ENCODE measurements around the gene TTF2. TPM values are rescaled to one million over a fixed set of nuclear protein-coding genes. Genes with fewer than 3 reads are reported as not detected.

Gene TTF2
- total and polyA plus RNA-seq, 9 of the 15 experiments (the other 6 are each of a cell fraction or from before 2014, with no cell fraction given) = 9.4 to 71.1 (median 42.1) TPM

GRCh38 chr1:117059334-117059677 lies 820 bp upstream of the TTF2 start (continued):
- no peak for TF ChIP-seq RFX1 (IDR thresholded peaks at IDR 0.05)
- no peak for TF ChIP-seq GABPB1 (CRISPR knock-in tag; IDR thresholded peaks at IDR 0.05)
- TF ChIP-seq, protein P1, sequence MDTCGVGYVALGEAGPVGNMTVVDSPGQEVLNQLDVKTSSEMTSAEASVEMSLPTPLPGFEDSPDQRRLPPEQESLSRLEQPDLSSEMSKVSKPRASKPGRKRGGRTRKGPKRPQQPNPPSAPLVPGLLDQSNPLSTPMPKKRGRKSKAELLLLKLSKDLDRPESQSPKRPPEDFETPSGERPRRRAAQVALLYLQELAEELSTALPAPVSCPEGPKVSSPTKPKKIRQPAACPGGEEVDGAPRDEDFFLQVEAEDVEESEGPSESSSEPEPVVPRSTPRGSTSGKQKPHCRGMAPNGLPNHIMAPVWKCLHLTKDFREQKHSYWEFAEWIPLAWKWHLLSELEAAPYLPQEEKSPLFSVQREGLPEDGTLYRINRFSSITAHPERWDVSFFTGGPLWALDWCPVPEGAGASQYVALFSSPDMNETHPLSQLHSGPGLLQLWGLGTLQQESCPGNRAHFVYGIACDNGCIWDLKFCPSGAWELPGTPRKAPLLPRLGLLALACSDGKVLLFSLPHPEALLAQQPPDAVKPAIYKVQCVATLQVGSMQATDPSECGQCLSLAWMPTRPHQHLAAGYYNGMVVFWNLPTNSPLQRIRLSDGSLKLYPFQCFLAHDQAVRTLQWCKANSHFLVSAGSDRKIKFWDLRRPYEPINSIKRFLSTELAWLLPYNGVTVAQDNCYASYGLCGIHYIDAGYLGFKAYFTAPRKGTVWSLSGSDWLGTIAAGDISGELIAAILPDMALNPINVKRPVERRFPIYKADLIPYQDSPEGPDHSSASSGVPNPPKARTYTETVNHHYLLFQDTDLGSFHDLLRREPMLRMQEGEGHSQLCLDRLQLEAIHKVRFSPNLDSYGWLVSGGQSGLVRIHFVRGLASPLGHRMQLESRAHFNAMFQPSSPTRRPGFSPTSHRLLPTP (IDR thresholded peaks at IDR 0.05; ENCODE audit: borderline replicate concordance, extremely low read depth, insufficient read length) = no peak
- TF ChIP-seq, protein P2, sequence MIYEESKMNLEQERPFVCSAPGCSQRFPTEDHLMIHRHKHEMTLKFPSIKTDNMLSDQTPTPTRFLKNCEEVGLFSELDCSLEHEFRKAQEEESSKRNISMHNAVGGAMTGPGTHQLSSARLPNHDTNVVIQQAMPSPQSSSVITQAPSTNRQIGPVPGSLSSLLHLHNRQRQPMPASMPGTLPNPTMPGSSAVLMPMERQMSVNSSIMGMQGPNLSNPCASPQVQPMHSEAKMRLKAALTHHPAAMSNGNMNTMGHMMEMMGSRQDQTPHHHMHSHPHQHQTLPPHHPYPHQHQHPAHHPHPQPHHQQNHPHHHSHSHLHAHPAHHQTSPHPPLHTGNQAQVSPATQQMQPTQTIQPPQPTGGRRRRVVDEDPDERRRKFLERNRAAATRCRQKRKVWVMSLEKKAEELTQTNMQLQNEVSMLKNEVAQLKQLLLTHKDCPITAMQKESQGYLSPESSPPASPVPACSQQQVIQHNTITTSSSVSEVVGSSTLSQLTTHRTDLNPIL (CRISPR knock-in tag; IDR thresholded peaks at IDR 0.05) = no peak
- TF ChIP-seq RFX5 (IDR thresholded peaks at IDR 0.05; ENCODE audit: low read depth, low read length) = no peak
- 0 out of 2 replicates have a peak, but pooled peaks have one; percentile 10 for TF ChIP-seq MXI1 (IDR thresholded peaks at IDR 0.05; ENCODE audit: low read depth, low read length)
- TF ChIP-seq MTA1 (IDR thresholded peaks at IDR 0.05; ENCODE audit: borderline replicate concordance) = peak; percentile 18; the same call in 1 of the 2 replicates
- TF ChIP-seq CXXC5 (CRISPR knock-in tag; IDR thresholded peaks at IDR 0.05) = 0 out of 2 replicates have a peak, but pooled peaks have one; percentile 6
- TF ChIP-seq TBL1XR1 (IDR thresholded peaks at IDR 0.05; ENCODE audit: low read length in 2 of 2) = no peak
- TF ChIP-seq, protein P3, sequence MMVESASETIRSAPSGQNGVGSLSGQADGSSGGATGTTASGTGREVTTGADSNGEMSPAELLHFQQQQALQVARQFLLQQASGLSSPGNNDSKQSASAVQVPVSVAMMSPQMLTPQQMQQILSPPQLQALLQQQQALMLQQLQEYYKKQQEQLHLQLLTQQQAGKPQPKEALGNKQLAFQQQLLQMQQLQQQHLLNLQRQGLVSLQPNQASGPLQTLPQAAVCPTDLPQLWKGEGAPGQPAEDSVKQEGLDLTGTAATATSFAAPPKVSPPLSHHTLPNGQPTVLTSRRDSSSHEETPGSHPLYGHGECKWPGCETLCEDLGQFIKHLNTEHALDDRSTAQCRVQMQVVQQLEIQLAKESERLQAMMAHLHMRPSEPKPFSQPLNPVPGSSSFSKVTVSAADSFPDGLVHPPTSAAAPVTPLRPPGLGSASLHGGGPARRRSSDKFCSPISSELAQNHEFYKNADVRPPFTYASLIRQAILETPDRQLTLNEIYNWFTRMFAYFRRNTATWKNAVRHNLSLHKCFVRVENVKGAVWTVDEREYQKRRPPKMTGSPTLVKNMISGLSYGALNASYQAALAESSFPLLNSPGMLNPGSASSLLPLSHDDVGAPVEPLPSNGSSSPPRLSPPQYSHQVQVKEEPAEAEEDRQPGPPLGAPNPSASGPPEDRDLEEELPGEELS (CRISPR knock-in tag; IDR thresholded peaks at IDR 0.05; ENCODE audit: borderline replicate concordance) = no peak
- TF ChIP-seq GATA2 (CRISPR knock-in tag; IDR thresholded peaks at IDR 0.05) = no peak
- no peak for TF ChIP-seq SPI1 (IDR thresholded peaks at IDR 0.05; ENCODE audit: borderline replicate concordance, low read depth, low read length)
- no peak for TF ChIP-seq NFE2 (IDR thresholded peaks at IDR 0.05; ENCODE audit: low read depth)
- peak; percentile 69 for TF ChIP-seq EGR1 (conservative IDR thresholded peaks at IDR 0.05)
- 0 out of 2 replicates have a peak, but pooled peaks have one; percentile 65 for TF ChIP-seq GTF2E2 (tag; IDR thresholded peaks at IDR 0.05)
- TF ChIP-seq, protein P4, sequence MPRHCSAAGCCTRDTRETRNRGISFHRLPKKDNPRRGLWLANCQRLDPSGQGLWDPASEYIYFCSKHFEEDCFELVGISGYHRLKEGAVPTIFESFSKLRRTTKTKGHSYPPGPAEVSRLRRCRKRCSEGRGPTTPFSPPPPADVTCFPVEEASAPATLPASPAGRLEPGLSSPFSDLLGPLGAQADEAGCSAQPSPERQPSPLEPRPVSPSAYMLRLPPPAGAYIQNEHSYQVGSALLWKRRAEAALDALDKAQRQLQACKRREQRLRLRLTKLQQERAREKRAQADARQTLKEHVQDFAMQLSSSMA (CRISPR knock-in tag; IDR thresholded peaks at IDR 0.05) = no peak
- no peak for TF ChIP-seq ZNF431 (CRISPR knock-in tag; IDR thresholded peaks at IDR 0.05)
- TF ChIP-seq SNIP1 (IDR thresholded peaks at IDR 0.05; ENCODE audit: low read depth) = peak; percentile 46; the same call in 1 of the 2 replicates
- no peak for TF ChIP-seq MYBL2 (IDR thresholded peaks at IDR 0.05; ENCODE audit: low read depth)
- no peak for TF ChIP-seq MYBL2 (CRISPR knock-in tag; IDR thresholded peaks at IDR 0.05; ENCODE audit: borderline replicate concordance)
- TF ChIP-seq THRAP3 (IDR thresholded peaks at IDR 0.05; ENCODE audit: borderline replicate concordance) = 0 out of 2 replicates have a peak, but pooled peaks have one; percentile 0
- 0 out of 4 replicates have a peak, but pooled peaks of 1 of the 2 experiments have one; percentile 10 for TF ChIP-seq ARNT (IDR thresholded peaks at IDR 0.05)
- TF ChIP-seq ZNF12 (CRISPR knock-in tag; IDR thresholded peaks at IDR 0.05) = 0 out of 2 replicates have a peak, but pooled peaks have one; percentile 45

Measured in K562 (cell line).